HepG2 (cell line): ENCODE data around the gene CLMP. TPM values are rescaled to one million over a fixed set of nuclear protein-coding genes. Genes with fewer than 3 reads are reported as not detected.

Source experiments
- ATAC-seq: fragments of 200-7000 bp; cut with Tn5 transposase; 3 replicates; pipeline ENCODE4 v1.9.1; 2020; ENCODE audit warnings: mild to moderate bottlenecking, moderate library complexity
- BruUV-seq: library from RNA; stranded (reverse); fragments of 400-500 nt; replicated peaks from 2 replicates; lab custom pipeline; 2021; lab: Mats Ljungman, UMichigan
- CTCF ChIA-PET: fragments of 300-600 bp; formaldehyde crosslinking; extraction: SDS; loops from one replicate; lab custom pipeline; 2021; ENCODE audit warnings: low total read pairs, inconsistent platforms, low intra/inter-chr PET ratio; lab: Yijun Ruan, JAX
- POLR2A ChIA-PET: fragments of 350-600 bp; sonication (Branson Sonifier 250); formaldehyde crosslinking; loops from one replicate; lab custom pipeline; 2020; ENCODE audit warnings: antibody characterized with exemption, inconsistent platforms; lab: Yijun Ruan, JAX
- DNase-seq: peaks from one replicate; pipeline ENCODE4 v3.0.0-alpha.2; 2015; ENCODE audit warnings: low spot score
- FAIRE-seq: peaks from 3 replicates; lab custom pipeline; 2011; peaks lifted over from hg19 to GRCh38; lab: Jason Lieb, UNC
- H2AFZ ChIP-seq: one replicate; pipeline ENCODE4 v1.6.1; 2011; ENCODE audit warnings: low read length, inconsistent platforms
- H3K27ac ChIP-seq: fragments of 300-600 bp; 3 replicates; pipeline ENCODE4 v1.8.0; 2011; ENCODE audit warnings: mixed run types, mild to moderate bottlenecking, mixed read lengths, low read length, inconsistent platforms; ENCODE audit not compliant: insufficient read depth; ENCODE audit errors: extremely low read length
- H3K27me3 ChIP-seq, 2 experiments: fragments of 200-600 bp in 1 of 2; 2 replicates in 1 of 2; 3 replicates in 1 of 2; pipeline versions ENCODE4 v1.6.0 to v1.8.0; 2011; ENCODE audit warnings: low read length in 2 of 2, mild to moderate bottlenecking in 2 of 2, moderate library complexity in 2 of 2, inconsistent platforms in 1 of 2; ENCODE audit not compliant: insufficient read depth in 2 of 2, control insufficient read depth in 1 of 2
- H3K36me3 ChIP-seq, 2 experiments: fragments of 200-600 bp in 1 of 2; replicated peaks in 1 of 2; 2 replicates in 1 of 2; 3 replicates in 1 of 2; pipeline versions ENCODE4 v1.5.1 to v1.8.0; 2011; ENCODE audit warnings: low read length in 2 of 2, inconsistent platforms in 1 of 2; ENCODE audit not compliant: insufficient read depth in 2 of 2, control insufficient read depth in 1 of 2
- H3K4me1 ChIP-seq: 2 replicates; pipeline ENCODE4 v1.5.1; 2012; ENCODE audit warnings: low read length, inconsistent platforms; ENCODE audit not compliant: insufficient read depth
- H3K4me2 ChIP-seq: 2 replicates; pipeline ENCODE4 v1.6.0; 2011; ENCODE audit warnings: low read depth, low read length, inconsistent platforms
- H3K4me3 ChIP-seq, 3 experiments: fragments of 200-600 bp in 1 of 3; sonication (generic), shearing (Covaris generic) in 1 of 3; replicated peaks in 1 of 3; 2 replicates each; pipeline ENCODE4 v1.5.1; 2011 to 2016; ENCODE audit warnings: low read length in 3 of 3, inconsistent platforms in 2 of 3, low read depth in 2 of 3, mild to moderate bottlenecking in 2 of 3, control low read depth in 1 of 3, mixed read lengths in 1 of 3; ENCODE audit not compliant: insufficient read depth in 1 of 3
- H3K79me2 ChIP-seq: one replicate; pipeline ENCODE4 v1.6.1; 2011; ENCODE audit warnings: low read length, inconsistent platforms; ENCODE audit not compliant: insufficient read depth
- H3K9ac ChIP-seq: 2 replicates; pipeline ENCODE4 v1.6.0; 2011; ENCODE audit warnings: mild to moderate bottlenecking, low read depth, low read length, inconsistent platforms; ENCODE audit not compliant: insufficient read depth
- H3K9me3 ChIP-seq: 2 replicates; pipeline ENCODE4 v1.5.1; 2012; ENCODE audit warnings: mild to moderate bottlenecking, low read length
- H4K20me1 ChIP-seq: 2 replicates; pipeline ENCODE4 v1.6.0; 2011; ENCODE audit warnings: inconsistent platforms, mild to moderate bottlenecking, low read length, moderate library complexity; ENCODE audit not compliant: insufficient read depth
- IKZF4 ChIP-seq: sonication (generic); formaldehyde crosslinking; IDR thresholded peaks from 2 replicates; pipeline ENCODE4 v1.5.1; 2020; ENCODE audit warnings: borderline replicate concordance, mild to moderate bottlenecking, low read depth, missing genetic modification reagents; ENCODE audit errors: not compliant biosample characterization
- NCOA2 ChIP-seq: sonication (generic); formaldehyde crosslinking; IDR thresholded peaks from 2 replicates; pipeline ENCODE4 v1.8.0; 2022; ENCODE audit warnings: inconsistent platforms
- SATB2 ChIP-seq: sonication (generic); formaldehyde crosslinking; IDR thresholded peaks from 2 replicates; pipeline ENCODE4 v1.5.0; 2020; ENCODE audit warnings: missing genetic modification reagents
- TFE3 ChIP-seq: IDR thresholded peaks from 2 replicates; pipeline ENCODE4 v1.6.1; 2016
- ZNF513 ChIP-seq: sonication (generic); formaldehyde crosslinking; conservative IDR thresholded peaks from 2 replicates; pipeline ENCODE4 v1.5.0; 2020; ENCODE audit warnings: missing genetic modification reagents
- ZNF614 ChIP-seq: IDR thresholded peaks from 2 replicates; pipeline ENCODE4 v1.6.1; 2018; ENCODE audit warnings: missing biosample characterization, missing genetic modification reagents, inconsistent platforms, borderline replicate concordance
- ZNF646 ChIP-seq: sonication (generic); formaldehyde crosslinking; IDR thresholded peaks from 2 replicates; pipeline ENCODE4 v1.9.0; 2021; ENCODE audit warnings: mild to moderate bottlenecking, missing genetic modification reagents
- ZNF672 ChIP-seq: sonication (generic); formaldehyde crosslinking; IDR thresholded peaks from 2 replicates; pipeline ENCODE4 v1.8.1; 2022; ENCODE audit warnings: missing genetic modification reagents
- ZNF710 ChIP-seq: sonication (generic); formaldehyde crosslinking; IDR thresholded peaks from 2 replicates; pipeline ENCODE4 v1.5.0; 2020; ENCODE audit warnings: mild to moderate bottlenecking, missing genetic modification reagents, borderline replicate concordance
- ZNF790 ChIP-seq: sonication (generic); formaldehyde crosslinking; IDR thresholded peaks from 2 replicates; pipeline ENCODE4 v1.8.0; 2022; ENCODE audit warnings: missing genetic modification reagents, mild to moderate bottlenecking, borderline replicate concordance
- WGBS: methylation state at CpG from one replicate; pipeline ENCODE4 v1.1.6; 2017; ENCODE audit warnings: low lambda C conversion rate; 5-methylcytosine and 5-hydroxymethylcytosine counted together
- in situ Hi-C: cut with HindIII; loops from 2 replicates; pipeline ENCODE4 v1.10.0; 2017; ENCODE audit warnings: low pct_unique_long_range_greater_than_20kb; ENCODE audit not compliant: extremely low pct_ligation_motif_present
- intact Hi-C: fragments of 100-400 bp; cut with micrococcal nuclease; formaldehyde crosslinking; loops from one replicate; pipeline ENCODE4 v1.10.0; 2022; ENCODE audit not compliant: unreplicated experiment
- polyA plus RNA-seq, 8 experiments: library from polyadenylated mRNA; depleted of rRNA in 3 of 8; stranded (reverse) in 7 of 8; unstranded in 1 of 8; fragments of >200 nt; fragmentation: Illumina TruSeq in 4 of 8; extraction: Trizol in 4 of 8; gene quantifications; 2 replicates each; pipeline versions ENCODE4 v1.2.1 to v1.2.3, GENCODE V29; 2011 to 2016; ENCODE audit warnings: low read depth in 4 of 8, missing spikeins in 1 of 8, mixed read lengths in 1 of 8; ENCODE audit not compliant: insufficient read depth in 1 of 8
- total RNA-seq, 5 experiments: library from RNA; depleted of rRNA; stranded (reverse); fragments of >200 nt; fragmentation: Illumina TruSeq; extraction: Trizol; gene quantifications; 2 replicates each; pipeline ENCODE4 v1.2.3, GENCODE V29; 2016; ENCODE audit warnings: low read depth in 1 of 5

The CLMP gene
- total and polyA plus RNA-seq, 2 of the 13 experiments (the other 11 are each of a cell fraction or from before 2014, with no cell fraction given): not detected

- in situ Hi-C loops: no loop called here
- no peak for ATAC-seq
- WGBS: 44% methylated on average over 3 of the region's 3 CpGs
Measured at GRCh38 chr11:123221584-123221983, 26.5 kb upstream of the CLMP start.

More at GRCh38 chr11:123221584-123221983, 26.5 kb upstream of the CLMP start:
- no peaks in the 10 kb centered on the region for H3K9me3 ChIP-seq
- no peak overlapping the region for H3K4me2 ChIP-seq
- H3K36me3 ChIP-seq: no peaks in the 10 kb centered on the region
- intact Hi-C loops: no loop called here
- no peak overlapping the region for H3K4me3 ChIP-seq
- no TSS peak for BruUV-seq
- H3K79me2 ChIP-seq: no peaks in the 10 kb centered on the region
- no peaks in the 10 kb centered on the region for H3K27me3 ChIP-seq
- no peaks in the 10 kb centered on the region for H3K4me1 ChIP-seq
- DNase-seq: no peak
- POLR2A ChIA-PET: no interaction called here
- H3K9ac ChIP-seq: no peak overlapping the region
- CTCF ChIA-PET: no interaction called here
- TF ChIP-seq TFE3 (CRISPR knock-in tag) (no peak), SATB2 (CRISPR knock-in tag) (no peak), ZNF646 (CRISPR knock-in tag) (no peak), NCOA2 (CRISPR knock-in tag) (no peak), IKZF4 (CRISPR knock-in tag) (no peak), ZNF614 (no peak), ZNF672 (no peak), ZNF790 (CRISPR knock-in tag) (no peak), ZNF513 (CRISPR knock-in tag) (no peak), ZNF710 (no peak)
- TF ChIP-seq, all 625 proteins: peak for 0
- Histone ChIP-seq H2AFZ (no peak overlapping the region), H4K20me1 (no peaks in the 10 kb centered on the region), H3K27ac (no peak overlapping the region)
- no peak for FAIRE-seq
